Hepatocyte (in vitro differentiated cells): ENCODE results near the gene SUDS3.

Experiments
- CTCF ChIP-seq: fragments of 200-600 bp; sonication (generic); IDR thresholded peaks from 2 replicates; pipeline ENCODE4 v1.5.1; 2016; ENCODE audit warnings: antibody characterized with exemption, mild to moderate bottlenecking; ENCODE audit not compliant: poor library complexity
- EZH2 ChIP-seq: fragments of 200-600 bp; sonication (generic); IDR thresholded peaks from 2 replicates; pipeline ENCODE4 v1.6.1; 2016; ENCODE audit warnings: antibody characterized with exemption, mild to moderate bottlenecking, borderline replicate concordance
- EZH2phosphoT487 ChIP-seq: fragments of 200-600 bp; sonication (generic); IDR thresholded peaks from one replicate; pipeline ENCODE4 v1.6.1; 2018; ENCODE audit warnings: antibody characterized with exemption, mild to moderate bottlenecking, low read depth, moderate library complexity; ENCODE audit not compliant: unreplicated experiment, severe bottlenecking

GRCh38 chr12:118425364-118425763 is 49.0 kb downstream of the SUDS3 start:
- no peak for TF ChIP-seq CTCF
- no peak for TF ChIP-seq EZH2
- TF ChIP-seq EZH2phosphoT487 = no peak
